Mesodermal cell (in vitro differentiated cells): ENCODE data around the gene PBX1.

Source experiments
- H3K27ac ChIP-seq: 2 replicates; pipeline ENCODE4 v1.7.0; 2013; ENCODE audit warnings: mild to moderate bottlenecking, low read depth, low read length, moderate library complexity; ENCODE audit not compliant: severe bottlenecking
- H3K36me3 ChIP-seq: 2 replicates; pipeline ENCODE4 v1.7.1; 2013; ENCODE audit warnings: mild to moderate bottlenecking, low read length, moderate library complexity; ENCODE audit not compliant: control insufficient read depth, insufficient read depth
- H3K4me1 ChIP-seq: one replicate; pipeline ENCODE4 v1.7.1; 2013; ENCODE audit warnings: mild to moderate bottlenecking, low read length; ENCODE audit not compliant: insufficient read depth, control insufficient read depth, poor library complexity, severe bottlenecking
- H3K4me3 ChIP-seq: 2 replicates; pipeline ENCODE4 v1.7.0; 2013; ENCODE audit warnings: low read length, control low read depth, mild to moderate bottlenecking; ENCODE audit not compliant: insufficient read depth, poor library complexity, severe bottlenecking; ENCODE audit errors: extremely low read depth
- H3K9me3 ChIP-seq: 2 replicates; pipeline ENCODE4 v1.7.1; 2013; ENCODE audit warnings: mild to moderate bottlenecking, low read length, moderate library complexity; ENCODE audit not compliant: control insufficient read depth
- WGBS, 2 experiments: methylation state at CpG; one replicate each; pipeline ENCODE4 v1.1.5; 2013; ENCODE audit warnings: missing lambda C conversion rate in 2 of 2; ENCODE audit not compliant: insufficient coverage in 2 of 2; 5-methylcytosine and 5-hydroxymethylcytosine counted together

PBX1 gene

GRCh38 chr1:164875518-164875917 is 316.5 kb downstream of the PBX1 start:
- Histone ChIP-seq H3K27ac (no peak overlapping the region), H3K4me1 (no peaks in the 10 kb centered on the region)
- WGBS, 2 experiments = 86 to 91% methylated on average over 3 of the region's 3 CpGs

GRCh38 chr1:164876398-164877116 is 317.6 kb downstream of the PBX1 start:
- 92 to 100% methylated on average over 5 to 8 of the region's 12 CpGs for WGBS, 2 experiments
- H3K27ac ChIP-seq = no peak overlapping the region

More at GRCh38 chr1:164875518-164875917, 316.5 kb downstream of the PBX1 start:
- Histone ChIP-seq H3K4me3 (no peak overlapping the region), H3K36me3 (no peaks in the 10 kb centered on the region), H3K9me3 (no peaks in the 10 kb centered on the region)

GRCh38 chr1:164880199-164880598 is 321.2 kb downstream of the PBX1 start:
- no peaks in the 10 kb centered on the region for H3K4me1 ChIP-seq
- no peaks in the 10 kb centered on the region for H3K9me3 ChIP-seq
- H3K36me3 ChIP-seq = no peaks in the 10 kb centered on the region
- H3K27ac ChIP-seq = no peak overlapping the region
- 80 to 100% methylated on average over 1 of the region's 3 CpGs for WGBS, 2 experiments
- H3K4me3 ChIP-seq = no peak overlapping the region

More at GRCh38 chr1:164876398-164877116, 317.6 kb downstream of the PBX1 start:
- Histone ChIP-seq H3K9me3 (no peaks in the 10 kb centered on the region), H3K4me3 (no peak overlapping the region), H3K4me1 (no peaks in the 10 kb centered on the region), H3K36me3 (no peaks in the 10 kb centered on the region)

- no peak overlapping the region for H3K4me3 ChIP-seq
- no peaks in the 10 kb centered on the region for H3K36me3 ChIP-seq
- H3K27ac ChIP-seq = no peak overlapping the region
- WGBS, 2 experiments = 86 to 93% methylated on average over 1 to 2 of the region's 2 CpGs
- no peaks in the 10 kb centered on the region for H3K4me1 ChIP-seq
- no peaks in the 10 kb centered on the region for H3K9me3 ChIP-seq
Measured at GRCh38 chr1:164880644-164881043, 321.7 kb downstream of the PBX1 start.

- Histone ChIP-seq H3K9me3 (no peaks in the 10 kb centered on the region), H3K27ac (no peak overlapping the region), H3K36me3 (no peaks in the 10 kb centered on the region), H3K4me3 (no peak overlapping the region), H3K4me1 (no peaks in the 10 kb centered on the region)
- 94 to 96% methylated on average over 3 to 4 of the region's 4 CpGs for WGBS, 2 experiments
Measured at GRCh38 chr1:164885311-164885710, 326.3 kb downstream of the PBX1 start.

GRCh38 chr1:164886101-164886500 is 327.1 kb downstream of the PBX1 start:
- H3K9me3 ChIP-seq = no peaks in the 10 kb centered on the region
- 100% methylated on average over 1 of the region's 1 CpG; no CpG with 5 or more reads in 1 of the 2 experiments for WGBS, 2 experiments
- no peaks in the 10 kb centered on the region for H3K36me3 ChIP-seq
- no peak overlapping the region for H3K4me3 ChIP-seq
- no peak overlapping the region for H3K27ac ChIP-seq
- H3K4me1 ChIP-seq = no peaks in the 10 kb centered on the region

- Histone ChIP-seq H3K27ac (no peak overlapping the region), H3K4me3 (no peak overlapping the region), H3K4me1 (no peaks in the 10 kb centered on the region), H3K9me3 (no peaks in the 10 kb centered on the region), H3K36me3 (no peaks in the 10 kb centered on the region)
Measured at GRCh38 chr1:164891615-164892014, 332.6 kb downstream of the PBX1 start.

- WGBS, 2 experiments = 71 to 91% methylated on average over 5 to 6 of the region's 8 CpGs
- Histone ChIP-seq H3K4me3 (no peak overlapping the region), H3K4me1 (no peaks in the 10 kb centered on the region), H3K27ac (no peak overlapping the region), H3K36me3 (no peaks in the 10 kb centered on the region), H3K9me3 (no peaks in the 10 kb centered on the region)
Measured at GRCh38 chr1:164895026-164895912, 336.3 kb downstream of the PBX1 start.

- Histone ChIP-seq H3K9me3 (no peaks in the 10 kb centered on the region), H3K4me3 (no peak overlapping the region), H3K27ac (no peak overlapping the region), H3K36me3 (no peaks in the 10 kb centered on the region), H3K4me1 (no peaks in the 10 kb centered on the region)
- 100% methylated on average over 1 of the region's 5 CpGs; no CpG with 5 or more reads in 1 of the 2 experiments for WGBS, 2 experiments
Measured at GRCh38 chr1:164901031-164901430, 342.0 kb downstream of the PBX1 start.
